Colonic mucosa (tissue), 4 donors: ENCODE data around the gene MSH2. TPM values are rescaled to one million over a fixed set of nuclear protein-coding genes. Genes with fewer than 3 reads are reported as not detected.

Source experiments
- DNase-seq: peaks from one replicate; pipeline ENCODE4 v3.0.0-alpha.2; 2020
- H3K27ac ChIP-seq: fragments of 200-600 bp; one replicate; pipeline ENCODE4 v1.8.0; 2021
- H3K27me3 ChIP-seq: fragments of 200-600 bp; one replicate; pipeline ENCODE4 v1.8.0; 2021
- H3K36me3 ChIP-seq: fragments of 200-600 bp; one replicate; pipeline ENCODE4 v1.8.0; 2021
- H3K4me1 ChIP-seq: fragments of 200-600 bp; one replicate; pipeline ENCODE4 v1.8.0; 2021; ENCODE audit warnings: mild to moderate bottlenecking
- H3K4me3 ChIP-seq: fragments of 200-600 bp; one replicate; pipeline ENCODE4 v1.8.0; 2021
- H3K9ac ChIP-seq, 2 donors: one replicate each; pipeline ENCODE4 v1.7.0; 2013; ENCODE audit warnings: control low read depth in 2 of 2, low read depth in 2 of 2, low read length in 2 of 2
- H3K9me3 ChIP-seq: fragments of 200-600 bp; one replicate; pipeline ENCODE4 v1.8.0; 2021
- CTCF ChIP-seq: fragments of 200-600 bp; IDR thresholded peaks from one replicate; pipeline ENCODE4 v1.8.0; 2022; ENCODE audit warnings: antibody characterized with exemption, mild to moderate bottlenecking
- intact Hi-C: fragments of 100-400 bp; cut with DNase I; formaldehyde crosslinking; loops from one replicate; pipeline ENCODE4 v1.14.1; 2022
- total RNA-seq, 2 donors: library from RNA; stranded (reverse); fragmentation: NEBNext Ultra II Directional in 1 of 2; extraction: Animal tissue kit (Norgen Biotek cat#: 25700) in 1 of 2; gene quantifications; one replicate each; pipeline ENCODE4 v1.2.1, GENCODE V29; 2021
- donor health status: healthy.
- donor health status: DM: no; HTN: no; CAD: no.
- donor health status: DM: no; HTN: no; CAD: no.

Gene MSH2
- total RNA-seq, 2 donors from 2014 or later = 16.5 to 35.1 TPM

- Histone ChIP-seq H3K36me3 (no peaks in the 10 kb centered on the region), H3K4me3 (no peak overlapping the region), H3K9ac (no peak overlapping the region), H3K27ac (no peak overlapping the region), H3K4me1 (no peaks in the 10 kb centered on the region), H3K27me3 (no peaks in the 10 kb centered on the region), H3K9me3 (no peaks in the 10 kb centered on the region)
- DNase-seq = no peak
- no peak for TF ChIP-seq CTCF
- intact Hi-C loops = no loop called here
Measured at GRCh38 chr2:47459021-47459420, 56.1 kb downstream of the MSH2 start.

GRCh38 chr2:47460766-47461165, 57.8 kb downstream of the MSH2 start:
- intact Hi-C loops = no loop called here
- Histone ChIP-seq H3K4me1 (no peaks in the 10 kb centered on the region), H3K27ac (no peak overlapping the region), H3K27me3 (no peaks in the 10 kb centered on the region), H3K36me3 (no peaks in the 10 kb centered on the region), H3K9me3 (no peaks in the 10 kb centered on the region), H3K4me3 (no peak overlapping the region), H3K9ac (no peak overlapping the region)
- DNase-seq = no peak
- no peak for TF ChIP-seq CTCF

GRCh38 chr2:47471429-47472116, 68.6 kb downstream of the MSH2 start:
- Histone ChIP-seq H3K9me3 (no peaks in the 10 kb centered on the region), H3K36me3 (no peaks in the 10 kb centered on the region), H3K27me3 (no peaks in the 10 kb centered on the region), H3K4me3 (no peak overlapping the region), H3K9ac (no peak overlapping the region), H3K4me1 (no peaks in the 10 kb centered on the region), H3K27ac (no peak overlapping the region)
- no peak for TF ChIP-seq CTCF
- intact Hi-C loops = no loop called here
- DNase-seq = no peak

GRCh38 chr2:47479863-47480262, 76.9 kb downstream of the MSH2 start:
- intact Hi-C loops = no loop called here
- Histone ChIP-seq H3K27ac (no peak overlapping the region), H3K4me1 (no peaks in the 10 kb centered on the region), H3K9ac (no peak overlapping the region), H3K27me3 (no peaks in the 10 kb centered on the region), H3K9me3 (no peaks in the 10 kb centered on the region), H3K4me3 (no peak overlapping the region), H3K36me3 (no peaks in the 10 kb centered on the region)
- TF ChIP-seq CTCF = no peak
- no peak for DNase-seq

- H3K27me3 ChIP-seq = no peaks in the 10 kb centered on the region
- no peak overlapping the region for H3K9ac ChIP-seq
- H3K9me3 ChIP-seq = no peaks in the 10 kb centered on the region
- H3K4me3 ChIP-seq = no peak overlapping the region
- DNase-seq = no peak
- no peak for TF ChIP-seq CTCF
- intact Hi-C loops = no loop called here
- no peak overlapping the region for H3K27ac ChIP-seq
- no peaks in the 10 kb centered on the region for H3K36me3 ChIP-seq
- no peaks in the 10 kb centered on the region for H3K4me1 ChIP-seq
Measured at GRCh38 chr2:47483191-47483590, 80.2 kb downstream of the MSH2 start.
